Left ventricle myocardium inferior (tissue), 1 donor: ENCODE data around the gene DPP6. TPM values are rescaled to one million over a fixed set of nuclear protein-coding genes. Genes with fewer than 3 reads are reported as not detected.
"Not testable (repeated sequence)": the region's sequence is repeated elsewhere in the genome, so short reads cannot be mapped to it uniquely, and the experiment has no call there.

Source experiments
- DNase-seq: peaks from one replicate; pipeline ENCODE4 v3.0.0-alpha.2; 2020
- H3K27ac ChIP-seq: fragments of 200-600 bp; replicated peaks from 2 replicates; pipeline ENCODE4 v1.8.0; 2021
- H3K27me3 ChIP-seq: fragments of 200-600 bp; 2 replicates; pipeline ENCODE4 v1.8.0; 2021; ENCODE audit warnings: low read depth
- H3K36me3 ChIP-seq: fragments of 200-600 bp; 2 replicates; pipeline ENCODE4 v1.8.0; 2021
- H3K4me1 ChIP-seq: fragments of 200-600 bp; 2 replicates; pipeline ENCODE4 v1.8.0; 2021
- H3K4me3 ChIP-seq: fragments of 200-600 bp; 2 replicates; pipeline ENCODE4 v1.8.0; 2021; ENCODE audit warnings: mild to moderate bottlenecking, moderate library complexity
- H3K9me3 ChIP-seq: fragments of 200-600 bp; replicated peaks from 2 replicates; pipeline ENCODE4 v1.8.0; 2021
- CTCF ChIP-seq: fragments of 200-600 bp; IDR thresholded peaks from 2 replicates; pipeline ENCODE4 v1.8.0; 2021; ENCODE audit warnings: antibody characterized with exemption, mild to moderate bottlenecking, borderline replicate concordance
- intact Hi-C: fragments of 100-400 bp; cut with micrococcal nuclease; formaldehyde crosslinking; loops from one replicate; pipeline ENCODE4 v1.11.0; 2022
- total RNA-seq: library from RNA; stranded (reverse); fragmentation: NEBNext Ultra II Directional; extraction: Animal tissue kit (Norgen Biotek cat#: 25700); gene quantifications from one replicate; pipeline ENCODE4 v1.2.1, GENCODE V29; 2021
- donor health status: DM: no; HTN: yes; CAD: no; lungs with severe emphysema.

DPP6 gene
- total RNA-seq, 1 donor from 2014 or later = 0.25 TPM

DNA sequence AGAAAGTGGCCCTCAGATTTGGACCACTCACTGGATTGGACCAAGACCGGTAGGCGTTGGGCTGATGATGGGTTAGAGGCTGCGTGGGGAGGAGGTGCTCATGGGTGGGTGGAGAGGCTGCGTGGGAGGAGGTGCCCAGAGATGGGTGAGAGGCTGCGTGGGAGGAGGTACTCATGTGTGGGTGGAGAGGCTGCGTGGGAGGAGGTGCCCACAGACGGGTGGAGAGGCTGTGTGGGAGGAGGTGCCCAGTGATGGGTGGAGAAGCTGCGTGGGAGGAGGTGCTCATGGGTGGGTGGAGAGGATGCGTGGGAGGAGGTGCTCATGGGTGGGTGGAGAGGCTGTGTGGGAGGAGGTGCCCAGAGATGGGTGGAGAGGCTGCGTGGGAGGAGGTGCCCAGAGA, 604.4 kb downstream of the DPP6 start:
- no peak for TF ChIP-seq CTCF
- H3K4me3 ChIP-seq = no peak overlapping the region

GRCh38 chr7:154666768-154667167, 614.6 kb downstream of the DPP6 start:
- Histone ChIP-seq H3K36me3 (no peaks in the 10 kb centered on the region), H3K27ac (no peak overlapping the region), H3K4me3 (no peak overlapping the region), H3K4me1 (no peaks in the 10 kb centered on the region), H3K27me3 (no peaks in the 10 kb centered on the region), H3K9me3 (peaks cover 44% of the 10 kb centered on the region)
- no peak for DNase-seq
- TF ChIP-seq CTCF = no peak
- intact Hi-C loops = no loop called here

More for the DNA sequence above, 604.4 kb downstream of the DPP6 start:
- Histone ChIP-seq H3K27me3 (peaks cover 11% of the 10 kb centered on the region), H3K9me3 (peaks cover 19% of the 10 kb centered on the region), H3K4me1 (no peaks in the 10 kb centered on the region), H3K36me3 (no peaks in the 10 kb centered on the region), H3K27ac (no peak overlapping the region)
- intact Hi-C loops = no loop called here
- DNase-seq = no peak

GRCh38 chr7:154672659-154673415, 620.6 kb downstream of the DPP6 start:
- H3K9me3 ChIP-seq = peaks cover under 1% of the 10 kb centered on the region
- H3K27ac ChIP-seq = no peak overlapping the region
- no peak for TF ChIP-seq CTCF
- H3K4me1 ChIP-seq = no peaks in the 10 kb centered on the region
- no peak for DNase-seq
- H3K27me3 ChIP-seq = peaks cover 19% of the 10 kb centered on the region
- intact Hi-C loops = no loop called here
- H3K4me3 ChIP-seq = no peak overlapping the region
- no peaks in the 10 kb centered on the region for H3K36me3 ChIP-seq

GRCh38 chr7:154674191-154674590, 622.0 kb downstream of the DPP6 start:
- intact Hi-C loops = no loop called here

GRCh38 chr7:154675560-154675959, 623.4 kb downstream of the DPP6 start:
- no peak for DNase-seq
- Histone ChIP-seq H3K27ac (no peak overlapping the region), H3K36me3 (no peaks in the 10 kb centered on the region), H3K4me1 (no peaks in the 10 kb centered on the region), H3K9me3 (no peaks in the 10 kb centered on the region), H3K4me3 (no peak overlapping the region), H3K27me3 (peaks cover 22% of the 10 kb centered on the region)
- intact Hi-C loops = no loop called here
- TF ChIP-seq CTCF = no peak

More at GRCh38 chr7:154674191-154674590, 622.0 kb downstream of the DPP6 start:
- Histone ChIP-seq H3K4me3 (no peak overlapping the region), H3K27me3 (peaks cover 22% of the 10 kb centered on the region), H3K4me1 (no peaks in the 10 kb centered on the region), H3K27ac (no peak overlapping the region), H3K36me3 (no peaks in the 10 kb centered on the region), H3K9me3 (no peaks in the 10 kb centered on the region)
- DNase-seq = no peak
- no peak for TF ChIP-seq CTCF

GRCh38 chr7:154676033-154676421, 623.8 kb downstream of the DPP6 start:
- H3K27ac ChIP-seq, intact Hi-C loops, H3K4me3 ChIP-seq, H3K4me1 ChIP-seq, DNase-seq, H3K9me3 ChIP-seq, H3K36me3 ChIP-seq: not testable (repeated sequence)
- H3K27me3 ChIP-seq = peaks cover 22% of the 10 kb centered on the region
